Measurements from ENCODE around the gene REPS2. TPM values are rescaled to one million over a fixed set of nuclear protein-coding genes. Genes with fewer than 3 reads are reported as not detected.

REPS2 gene
- total RNA-seq, 1 experiment from 2014 or later: 3.7 TPM

DNA sequence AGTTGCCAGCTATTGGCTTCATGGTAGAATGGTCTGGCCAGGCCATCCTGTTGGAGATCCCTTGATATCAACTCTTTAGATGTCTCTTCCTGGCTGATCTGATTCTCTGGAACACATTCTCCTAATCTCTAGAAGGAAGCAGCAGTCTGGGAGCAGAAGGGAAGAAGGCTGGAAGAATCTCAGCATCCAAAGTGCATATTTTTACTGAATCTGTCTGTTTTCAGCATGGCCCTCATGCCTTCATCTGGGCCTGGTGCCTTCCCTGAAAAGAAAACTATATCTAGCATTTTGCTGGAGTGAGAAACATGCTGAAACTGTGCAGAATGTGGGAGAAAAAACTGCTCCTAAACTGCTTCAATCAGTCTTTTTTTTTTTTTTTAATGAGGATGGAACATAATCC, 148.7 kb downstream of the REPS2 start:
- Histone ChIP-seq H3K27ac (ENCODE audit: insufficient read length, low read depth, low read length) (no peak overlapping the region), H3T11ph (ENCODE audit: low read length) (no peak overlapping the region), H4K20me1 (ENCODE audit: control insufficient read depth, insufficient read depth, insufficient read length) (no peaks in the 10 kb centered on the region)

More for the DNA sequence above, 148.7 kb downstream of the REPS2 start:
- Histone ChIP-seq H3K18ac (ENCODE audit: insufficient read length, low read depth, low read length) (no peak overlapping the region), H3K23ac (ENCODE audit: insufficient read length, low read depth, low read length) (no peak overlapping the region), H2AK5ac (ENCODE audit: insufficient read length, low read length) (no peak overlapping the region), H2BK15ac (ENCODE audit: low read depth, low read length) (no peak overlapping the region), H3K14ac (ENCODE audit: insufficient read depth, low read length) (no peak overlapping the region), H4K8ac (replicated peaks; ENCODE audit: insufficient read length, low read depth, low read length) (no peak overlapping the region), H4K91ac (ENCODE audit: insufficient read length, low read depth, low read length) (no peak overlapping the region), H3K79me2 (ENCODE audit: insufficient read depth, low read length) (no peaks in the 10 kb centered on the region), H2BK12ac (ENCODE audit: insufficient read length, low read depth, low read length) (no peak overlapping the region), H3K23me2 (ENCODE audit: insufficient read length, low read depth, low read length, poor library complexity, severe bottlenecking) (no peaks in the 10 kb centered on the region), H4K5ac (ENCODE audit: insufficient read length, low read depth, low read length) (no peak overlapping the region), H3K9ac (ENCODE audit: extremely low read depth, insufficient read length, low read length) (no peak overlapping the region), H3K4me1 (ENCODE audit: insufficient read depth, low read length) (no peaks in the 10 kb centered on the region), H2AFZ (ENCODE audit: low read length) (no peak overlapping the region), H2BK120ac (ENCODE audit: low read depth, low read length, poor library complexity, severe bottlenecking) (no peak overlapping the region), H2BK20ac (ENCODE audit: low read depth, low read length, poor library complexity, severe bottlenecking) (no peak overlapping the region), H3K9me3 (ENCODE audit: control insufficient read depth, low read depth, low read length) (peaks cover 7% of the 10 kb centered on the region), H3K79me1 (ENCODE audit: insufficient read depth, low read depth, low read length, poor library complexity, severe bottlenecking) (no peaks in the 10 kb centered on the region), H3K27me3 (ENCODE audit: insufficient read depth, low read length) (no peaks in the 10 kb centered on the region), H3K4ac (ENCODE audit: low read depth, low read length) (no peak overlapping the region), H2BK5ac (ENCODE audit: insufficient read length, low read length) (no peak overlapping the region), H3K56ac (ENCODE audit: insufficient read length, low read depth, low read length) (no peak overlapping the region), H3K4me2 (ENCODE audit: insufficient read depth, insufficient read length, low read length) (no peak overlapping the region)
- Mint-ChIP-seq H3K27ac (no peak overlapping the region), H3K4me1 (peaks cover 9 to 11% of the 10 kb centered on the region in 2 experiments), H3K4me3 (no peak overlapping the region), H3K36me3 (ENCODE audit: insufficient read depth in 1 of 3, low read depth in 3 of 3) (peaks cover 0 to 12% (median 0%) of the 10 kb centered on the region in 3 experiments; a peak in 3 of 7 replicates), H3K27me3 (ENCODE audit: low read depth) (peaks cover 7% of the 10 kb centered on the region), H3K9me3 (peaks cover 5 to 7% of the 10 kb centered on the region in 2 experiments; a peak in 4 of 5 replicates)
- no peak for TF ChIP-seq CTCF (conservative IDR thresholded peaks at IDR 0.05)
- no peak for DNase-seq
